Tibial nerve (tissue), 4 donors: ENCODE data around the gene ETF1. TPM values are rescaled to one million over a fixed set of nuclear protein-coding genes. Genes with fewer than 3 reads are reported as not detected.
A peak's percentile ranks its signal among the peaks of the same experiment; 100 is the strongest.

ENCODE experiments used
- DNase-seq, 2 donors: peaks; one replicate each; pipeline ENCODE4 v3.0.0-alpha.2; 2019; ENCODE audit warnings: low spot score in 2 of 2
- H3K27ac ChIP-seq, 4 donors: fragments of 200-600 bp; sonication (generic) in 3 of 4; one replicate each; pipeline ENCODE4 v1.5.1; 2017 to 2019; ENCODE audit warnings: mild to moderate bottlenecking in 1 of 4
- H3K27me3 ChIP-seq, 2 donors: fragments of 200-600 bp; sonication (generic) in 1 of 2; one replicate each; pipeline versions ENCODE4 v1.5.1 to v1.6.0; 2017 to 2019
- H3K36me3 ChIP-seq, 3 donors: fragments of 200-600 bp; sonication (generic); one replicate each; pipeline ENCODE4 v1.5.1; 2018 to 2019
- H3K4me1 ChIP-seq, 4 donors: fragments of 200-600 bp; sonication (generic) in 3 of 4; one replicate each; pipeline ENCODE4 v1.5.1; 2017 to 2019
- H3K4me3 ChIP-seq, 4 donors: fragments of 200-600 bp; sonication (generic) in 3 of 4; one replicate each; pipeline ENCODE4 v1.5.1; 2017 to 2019; ENCODE audit warnings: mild to moderate bottlenecking in 1 of 4, moderate library complexity in 1 of 4
- H3K9me3 ChIP-seq, 4 donors: fragments of 200-600 bp; sonication (generic) in 3 of 4; one replicate each; pipeline ENCODE4 v1.5.1; 2017 to 2019
- CTCF ChIP-seq, 5 experiments: fragments of 200-600 bp in 3 of 5; fragments of 450-650 bp in 2 of 5; sonication (generic) in 3 of 5; IDR thresholded peaks; one replicate each; pipeline ENCODE4 v1.5.1; 2016 to 2019; ENCODE audit warnings: antibody characterized with exemption in 5 of 5, mild to moderate bottlenecking in 3 of 5, moderate library complexity in 2 of 5
- EP300 ChIP-seq, 2 donors: sonication (generic); formaldehyde crosslinking; IDR thresholded peaks; one replicate each; pipeline ENCODE4 v1.6.1; 2017; ENCODE audit warnings: antibody characterized with exemption in 2 of 2, mild to moderate bottlenecking in 1 of 2
- POLR2A ChIP-seq, 2 donors: fragments of 450-650 bp; IDR thresholded peaks; one replicate each; pipeline ENCODE4 v1.6.1; 2017; ENCODE audit warnings: antibody characterized with exemption in 2 of 2, mild to moderate bottlenecking in 2 of 2, moderate library complexity in 2 of 2
- WGBS, 2 donors: methylation state at CpG; one replicate each; pipeline ENCODE4 v1.1.5; 2018; 5-methylcytosine and 5-hydroxymethylcytosine counted together
- total RNA-seq, 4 donors: library from RNA; depleted of rRNA; stranded (reverse); fragments of >200 nt; gene quantifications; one replicate each; pipeline ENCODE4 v1.1.0, GENCODE V29; 2016

Gene ETF1
- total RNA-seq, 4 donors from 2014 or later = 48.4 to 80.1 (median 58.6) TPM

- H3K27ac ChIP-seq = peak overlapping the region in 1 of 4 donors; percentile 46
- 35 to 38% methylated on average over 1 of the region's 1 CpG for WGBS, 2 donors
- H3K27me3 ChIP-seq = no peaks in the 10 kb centered on the region
- TF ChIP-seq CTCF (IDR thresholded peaks at IDR 0.05) = no peak
- TF ChIP-seq POLR2A (IDR thresholded peaks at IDR 0.05) = no peak
- TF ChIP-seq EP300 (IDR thresholded peaks at IDR 0.05) = no peak
- peaks cover 0 to 68% (median 28%) of the 10 kb centered on the region in 3 donors for H3K36me3 ChIP-seq
- H3K9me3 ChIP-seq = no peaks in the 10 kb centered on the region
- H3K4me3 ChIP-seq = no peak overlapping the region
- peaks cover 0 to 14% (median 0%) of the 10 kb centered on the region in 4 donors for H3K4me1 ChIP-seq
- no peak for DNase-seq
Observed at GRCh38 chr5:138554143-138554542, 11.1 kb upstream of the ETF1 start.

GRCh38 chr5:138553437-138554095 lies 10.5 kb upstream of the ETF1 start:
- H3K4me3 ChIP-seq = no peak overlapping the region
- no peaks in the 10 kb centered on the region for H3K9me3 ChIP-seq
- TF ChIP-seq CTCF (IDR thresholded peaks at IDR 0.05) (no peak), POLR2A (IDR thresholded peaks at IDR 0.05) (no peak), EP300 (IDR thresholded peaks at IDR 0.05) (no peak)
- H3K4me1 ChIP-seq = peaks cover 0 to 15% (median 0%) of the 10 kb centered on the region in 4 donors
- no peaks in the 10 kb centered on the region for H3K27me3 ChIP-seq
- H3K27ac ChIP-seq = peak overlapping the region in 1 of 4 donors; percentile 46
- peaks cover 0 to 62% (median 28%) of the 10 kb centered on the region in 3 donors for H3K36me3 ChIP-seq
- no peak for DNase-seq
- WGBS, 2 donors = 87 to 89% methylated on average over 5 of the region's 5 CpGs

- H3K4me1 ChIP-seq = peaks cover 0 to 24% (median 0%) of the 10 kb centered on the region in 4 donors
- H3K4me3 ChIP-seq = no peak overlapping the region
- TF ChIP-seq CTCF (IDR thresholded peaks at IDR 0.05) (no peak), POLR2A (IDR thresholded peaks at IDR 0.05) (no peak), EP300 (IDR thresholded peaks at IDR 0.05) (no peak)
- no peaks in the 10 kb centered on the region for H3K9me3 ChIP-seq
- DNase-seq = no peak
- 92 to 94% methylated on average over 4 of the region's 4 CpGs for WGBS, 2 donors
- no peaks in the 10 kb centered on the region for H3K27me3 ChIP-seq
- H3K36me3 ChIP-seq = peaks cover 0 to 53% (median 19%) of the 10 kb centered on the region in 3 donors
- H3K27ac ChIP-seq = no peak overlapping the region
Observed at GRCh38 chr5:138552657-138553056, 9.6 kb upstream of the ETF1 start.

- Histone ChIP-seq H3K4me3 (no peak overlapping the region), H3K27ac (no peak overlapping the region), H3K27me3 (no peaks in the 10 kb centered on the region), H3K36me3 (peaks cover 0 to 22% (median 0%) of the 10 kb centered on the region in 3 donors), H3K4me1 (peaks cover 0 to 56% (median 14%) of the 10 kb centered on the region in 4 donors), H3K9me3 (no peaks in the 10 kb centered on the region)
- TF ChIP-seq POLR2A (IDR thresholded peaks at IDR 0.05) (no peak), EP300 (IDR thresholded peaks at IDR 0.05) (no peak), CTCF (IDR thresholded peaks at IDR 0.05) (no peak)
- WGBS, 2 donors = 93 to 95% methylated on average over 5 of the region's 5 CpGs
- DNase-seq = no peak
Observed at GRCh38 chr5:138549414-138549813, 6.4 kb upstream of the ETF1 start.

- TF ChIP-seq POLR2A (IDR thresholded peaks at IDR 0.05) = no peak
- TF ChIP-seq EP300 (IDR thresholded peaks at IDR 0.05) = no peak
- TF ChIP-seq CTCF (IDR thresholded peaks at IDR 0.05) = no peak
- Histone ChIP-seq H3K4me1 (peaks cover 0 to 65% (median 28%) of the 10 kb centered on the region in 4 donors), H3K4me3 (no peak overlapping the region), H3K9me3 (no peaks in the 10 kb centered on the region), H3K36me3 (no peaks in the 10 kb centered on the region), H3K27me3 (no peaks in the 10 kb centered on the region), H3K27ac (no peak overlapping the region)
- DNase-seq = no peak
- 81 to 85% methylated on average over 6 of the region's 6 CpGs for WGBS, 2 donors
Observed at GRCh38 chr5:138545919-138546562, 3.0 kb upstream of the ETF1 start.
